Endothelial cell of umbilical vein (primary cell): ENCODE results near the gene TLN1.

Experiments
- EZH2 ChIP-seq: IDR thresholded peaks from 2 replicates; pipeline ENCODE4 v1.6.1; 2012; ENCODE audit warnings: borderline replicate concordance, low read depth, mild to moderate bottlenecking, moderate library complexity, low read length, inconsistent platforms; ENCODE audit not compliant: severe bottlenecking
- FOS ChIP-seq: IDR thresholded peaks from 2 replicates; pipeline ENCODE4 v1.6.1; 2011; ENCODE audit warnings: mild to moderate bottlenecking, low read length, moderate library complexity, borderline replicate concordance; ENCODE audit not compliant: insufficient read depth
- GATA2 ChIP-seq: IDR thresholded peaks from 2 replicates; pipeline ENCODE4 v1.7.0; 2011; ENCODE audit warnings: low read depth, mild to moderate bottlenecking, moderate library complexity, mixed read lengths, low read length; ENCODE audit not compliant: insufficient read length, insufficient read depth
- JUN ChIP-seq: IDR thresholded peaks from 2 replicates; pipeline ENCODE4 v1.6.1; 2011; ENCODE audit warnings: borderline replicate concordance, low read depth; ENCODE audit not compliant: insufficient read length, insufficient read depth
- POLR2A ChIP-seq: IDR thresholded peaks from 2 replicates; pipeline ENCODE4 v1.6.1; 2012; ENCODE audit warnings: low read depth, mild to moderate bottlenecking, control low read depth, low read length
- POLR2AphosphoS5 ChIP-seq: IDR thresholded peaks from 2 replicates; pipeline ENCODE4 v1.6.1; 2012; ENCODE audit warnings: low read depth, mild to moderate bottlenecking, control low read depth, low read length, moderate library complexity; ENCODE audit not compliant: insufficient read depth
- TF ChIP-seq, protein P1 (sequence below), 2 donors: IDR thresholded peaks; 1 replicate in 1 of 2; 2 replicates in 1 of 2; pipeline ENCODE4 v1.5.1; 2011; ENCODE audit warnings: low read length in 2 of 2, mild to moderate bottlenecking in 2 of 2, moderate library complexity in 2 of 2, control low read depth in 1 of 2, inconsistent platforms in 1 of 2, low read depth in 1 of 2; ENCODE audit not compliant: insufficient read depth in 1 of 2; ENCODE audit errors: extremely low read depth in 1 of 2

- TF ChIP-seq EZH2 = no peak
- TF ChIP-seq, protein P1, sequence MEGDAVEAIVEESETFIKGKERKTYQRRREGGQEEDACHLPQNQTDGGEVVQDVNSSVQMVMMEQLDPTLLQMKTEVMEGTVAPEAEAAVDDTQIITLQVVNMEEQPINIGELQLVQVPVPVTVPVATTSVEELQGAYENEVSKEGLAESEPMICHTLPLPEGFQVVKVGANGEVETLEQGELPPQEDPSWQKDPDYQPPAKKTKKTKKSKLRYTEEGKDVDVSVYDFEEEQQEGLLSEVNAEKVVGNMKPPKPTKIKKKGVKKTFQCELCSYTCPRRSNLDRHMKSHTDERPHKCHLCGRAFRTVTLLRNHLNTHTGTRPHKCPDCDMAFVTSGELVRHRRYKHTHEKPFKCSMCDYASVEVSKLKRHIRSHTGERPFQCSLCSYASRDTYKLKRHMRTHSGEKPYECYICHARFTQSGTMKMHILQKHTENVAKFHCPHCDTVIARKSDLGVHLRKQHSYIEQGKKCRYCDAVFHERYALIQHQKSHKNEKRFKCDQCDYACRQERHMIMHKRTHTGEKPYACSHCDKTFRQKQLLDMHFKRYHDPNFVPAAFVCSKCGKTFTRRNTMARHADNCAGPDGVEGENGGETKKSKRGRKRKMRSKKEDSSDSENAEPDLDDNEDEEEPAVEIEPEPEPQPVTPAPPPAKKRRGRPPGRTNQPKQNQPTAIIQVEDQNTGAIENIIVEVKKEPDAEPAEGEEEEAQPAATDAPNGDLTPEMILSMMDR (IDR thresholded peaks at IDR 0.05; ENCODE audit: extremely low read depth in 1 of 2, insufficient read depth in 1 of 2, low read depth in 1 of 2, low read length in 2 of 2) = no peak
- TF ChIP-seq GATA2 = no peak
- no peak for TF ChIP-seq POLR2A
- TF ChIP-seq POLR2AphosphoS5 = no peak
- TF ChIP-seq JUN = no peak
- no peak for TF ChIP-seq FOS
Measured at GRCh38 chr9:35738924-35739323, 6.9 kb upstream of the TLN1 start.
